Liver (tissue), 9 donors: ENCODE data around the gene TAS2R14. TPM values are rescaled to one million over a fixed set of nuclear protein-coding genes. Genes with fewer than 3 reads are reported as not detected.

Experiments
- DNase-seq: peaks from one replicate; pipeline ENCODE4 v3.0.0-alpha.2; 2017; ENCODE audit warnings: low spot score
- H3K27ac ChIP-seq, 2 donors: one replicate each; pipeline ENCODE4 v1.7.0; 2013; ENCODE audit warnings: inconsistent platforms in 2 of 2, low read length in 2 of 2, control low read depth in 1 of 2, low read depth in 1 of 2, mild to moderate bottlenecking in 1 of 2
- H3K27me3 ChIP-seq, 4 donors: one replicate each; pipeline versions ENCODE4 v1.6.1 to v1.7.0; 2013; ENCODE audit warnings: low read length in 3 of 4, inconsistent platforms in 1 of 4, mild to moderate bottlenecking in 1 of 4, moderate library complexity in 1 of 4; ENCODE audit not compliant: control insufficient read depth in 4 of 4, insufficient read depth in 4 of 4
- H3K36me3 ChIP-seq, 4 donors: one replicate each; pipeline versions ENCODE4 v1.6.1 to v1.7.0; 2013; ENCODE audit warnings: low read length in 3 of 4, mild to moderate bottlenecking in 3 of 4, low read depth in 1 of 4, moderate library complexity in 1 of 4; ENCODE audit not compliant: control insufficient read depth in 4 of 4, insufficient read depth in 3 of 4
- H3K4me1 ChIP-seq, 4 donors: one replicate each; pipeline versions ENCODE4 v1.6.1 to v1.7.0; 2013; ENCODE audit warnings: low read length in 3 of 4, mild to moderate bottlenecking in 3 of 4, moderate library complexity in 1 of 4; ENCODE audit not compliant: control insufficient read depth in 4 of 4, insufficient read depth in 4 of 4
- H3K4me3 ChIP-seq, 3 donors: one replicate each; pipeline versions ENCODE4 v1.6.1 to v1.7.0; 2013; ENCODE audit warnings: low read length in 3 of 3, control low read depth in 1 of 3, low read depth in 1 of 3, mild to moderate bottlenecking in 1 of 3
- H3K9ac ChIP-seq, 2 donors: one replicate each; pipeline ENCODE4 v1.7.0; 2013; ENCODE audit warnings: low read length in 2 of 2, mild to moderate bottlenecking in 2 of 2, moderate library complexity in 2 of 2, control low read depth in 1 of 2, low read depth in 1 of 2
- H3K9me3 ChIP-seq, 4 donors: one replicate each; pipeline versions ENCODE4 v1.6.1 to v1.7.0; 2013; ENCODE audit warnings: low read length in 3 of 4; ENCODE audit not compliant: control insufficient read depth in 4 of 4
- EGR1 ChIP-seq, 2 donors: IDR thresholded peaks; 2 replicates each; pipeline ENCODE4 v1.6.1; 2016 to 2018; ENCODE audit warnings: antibody characterized with exemption in 2 of 2, low read depth in 2 of 2
- FOXA1 ChIP-seq: IDR thresholded peaks from 2 replicates; pipeline ENCODE4 v1.6.1; 2016; ENCODE audit warnings: antibody characterized with exemption
- FOXA2 ChIP-seq: IDR thresholded peaks from 2 replicates; pipeline ENCODE4 v1.6.1; 2016; ENCODE audit warnings: antibody characterized with exemption
- GABPA ChIP-seq, 2 donors: IDR thresholded peaks in 1 of 2; conservative IDR thresholded peaks in 1 of 2; 2 replicates each; pipeline ENCODE4 v1.6.1; 2016; ENCODE audit warnings: antibody characterized with exemption in 2 of 2, mild to moderate bottlenecking in 1 of 2, moderate library complexity in 1 of 2
- HNF4A ChIP-seq, 2 donors: conservative IDR thresholded peaks; 2 replicates each; pipeline ENCODE4 v1.6.1; 2016; ENCODE audit warnings: antibody characterized with exemption in 2 of 2, mild to moderate bottlenecking in 2 of 2
- HNF4G ChIP-seq: IDR thresholded peaks from 2 replicates; pipeline ENCODE4 v1.6.1; 2016; ENCODE audit warnings: antibody characterized with exemption
- JUND ChIP-seq, 2 donors: IDR thresholded peaks; 2 replicates each; pipeline ENCODE4 v1.6.1; 2016; ENCODE audit warnings: antibody characterized with exemption in 2 of 2
- RAD21 ChIP-seq, 2 donors: IDR thresholded peaks; 2 replicates each; pipeline ENCODE4 v1.6.1; 2016; ENCODE audit warnings: antibody characterized with exemption in 2 of 2, mild to moderate bottlenecking in 2 of 2
- RXRA ChIP-seq, 2 donors: IDR thresholded peaks; 2 replicates each; pipeline ENCODE4 v1.6.1; 2017 to 2018; ENCODE audit warnings: antibody characterized with exemption in 2 of 2, mild to moderate bottlenecking in 1 of 2
- SP1 ChIP-seq: IDR thresholded peaks from 2 replicates; pipeline ENCODE4 v1.6.1; 2018; ENCODE audit warnings: antibody characterized with exemption, mild to moderate bottlenecking
- TAF1 ChIP-seq: conservative IDR thresholded peaks from 2 replicates; pipeline ENCODE4 v1.6.1; 2016; ENCODE audit warnings: antibody characterized with exemption, mild to moderate bottlenecking
- YY1 ChIP-seq: IDR thresholded peaks from 2 replicates; pipeline ENCODE4 v1.6.1; 2016; ENCODE audit warnings: antibody characterized with exemption, mild to moderate bottlenecking
- WGBS: extraction: QIAGEN DNeasy Blood & Tissue Kit; methylation state at CpG from one replicate; pipeline ENCODE4 v1.1.7; 2013; 5-methylcytosine and 5-hydroxymethylcytosine counted together
- polyA plus RNA-seq, 2 donors: library from polyadenylated mRNA; stranded (reverse) in 1 of 2; unstranded in 1 of 2; fragments of 200-250 nt in 1 of 2; fragments of >200 nt in 1 of 2; fragmentation: Nextera tagmentation in 1 of 2; extraction: Ambion mirVana in 1 of 2; gene quantifications; one replicate each; pipeline versions ENCODE4 v1.2.1 to v1.2.3, GENCODE V29; 2013 to 2015
- total RNA-seq, 2 donors: library from RNA; depleted of rRNA; stranded (reverse); fragments of >200 nt; gene quantifications; one replicate each; pipeline ENCODE4 v1.2.3, GENCODE V29; 2014
- TF ChIP-seq, protein P1 (sequence below): IDR thresholded peaks from 2 replicates; pipeline ENCODE4 v1.6.1; 2016; ENCODE audit warnings: antibody characterized with exemption, mild to moderate bottlenecking
- TF ChIP-seq, protein P2 (sequence below): IDR thresholded peaks from 2 replicates; pipeline ENCODE4 v1.6.1; 2016; ENCODE audit warnings: antibody characterized with exemption
- TF ChIP-seq, protein P3 (sequence below): IDR thresholded peaks from 2 replicates; pipeline ENCODE4 v1.6.1; 2016; ENCODE audit warnings: antibody characterized with exemption
- TF ChIP-seq, protein P4 (sequence below): fragments of 150-350 bp; IDR thresholded peaks from 2 replicates; pipeline ENCODE4 v1.5.1; 2017; ENCODE audit warnings: improper control_type of control experiment, low read depth, low read length; ENCODE audit not compliant: missing input control
- TF ChIP-seq, protein P5 (sequence below): IDR thresholded peaks from 2 replicates; pipeline ENCODE4 v1.6.1; 2016; ENCODE audit warnings: antibody characterized with exemption
- donor health status: healthy.
- donor health status: healthy.
- donor health status: healthy.
- donor health status: healthy.
- donor health status: healthy.

TAS2R14 gene
- total and polyA plus RNA-seq, 4 donors: 0.16 to 6.9 (median 1.5) TPM

DNA sequence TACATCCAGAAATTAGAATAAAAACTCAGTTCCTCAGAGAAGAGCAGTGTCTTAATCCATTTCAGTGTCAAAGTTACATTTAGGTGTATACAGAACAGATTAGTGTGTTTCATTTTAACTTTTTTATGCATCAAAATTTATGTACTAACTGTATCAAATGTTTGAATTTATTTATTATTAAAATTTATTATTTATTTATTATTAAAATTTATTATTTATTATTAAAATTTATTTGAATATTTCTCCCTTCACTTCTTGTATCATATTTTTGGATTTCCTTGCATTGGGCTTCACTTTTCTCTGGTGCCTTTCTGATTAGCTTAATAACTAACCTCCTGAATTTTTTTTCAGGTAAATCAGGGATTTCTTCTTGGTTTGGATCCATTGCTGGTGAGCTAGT is 2.3 kb upstream of the TAS2R14 start:
- TF ChIP-seq EGR1 (IDR thresholded peaks at IDR 0.05; ENCODE audit: low read depth in 2 of 2) (no peak), GABPA (IDR thresholded peaks at IDR 0.05 in 1 of 2, conservative IDR thresholded peaks at IDR 0.05 in 1 of 2) (no peak), FOXA1 (no peak), RXRA (IDR thresholded peaks at IDR 0.05) (no peak), SP1 (no peak), RAD21 (IDR thresholded peaks at IDR 0.05) (no peak), YY1 (no peak), HNF4A (conservative IDR thresholded peaks at IDR 0.05) (no peak), JUND (IDR thresholded peaks at IDR 0.05) (no peak)
- TF ChIP-seq, protein P1, sequence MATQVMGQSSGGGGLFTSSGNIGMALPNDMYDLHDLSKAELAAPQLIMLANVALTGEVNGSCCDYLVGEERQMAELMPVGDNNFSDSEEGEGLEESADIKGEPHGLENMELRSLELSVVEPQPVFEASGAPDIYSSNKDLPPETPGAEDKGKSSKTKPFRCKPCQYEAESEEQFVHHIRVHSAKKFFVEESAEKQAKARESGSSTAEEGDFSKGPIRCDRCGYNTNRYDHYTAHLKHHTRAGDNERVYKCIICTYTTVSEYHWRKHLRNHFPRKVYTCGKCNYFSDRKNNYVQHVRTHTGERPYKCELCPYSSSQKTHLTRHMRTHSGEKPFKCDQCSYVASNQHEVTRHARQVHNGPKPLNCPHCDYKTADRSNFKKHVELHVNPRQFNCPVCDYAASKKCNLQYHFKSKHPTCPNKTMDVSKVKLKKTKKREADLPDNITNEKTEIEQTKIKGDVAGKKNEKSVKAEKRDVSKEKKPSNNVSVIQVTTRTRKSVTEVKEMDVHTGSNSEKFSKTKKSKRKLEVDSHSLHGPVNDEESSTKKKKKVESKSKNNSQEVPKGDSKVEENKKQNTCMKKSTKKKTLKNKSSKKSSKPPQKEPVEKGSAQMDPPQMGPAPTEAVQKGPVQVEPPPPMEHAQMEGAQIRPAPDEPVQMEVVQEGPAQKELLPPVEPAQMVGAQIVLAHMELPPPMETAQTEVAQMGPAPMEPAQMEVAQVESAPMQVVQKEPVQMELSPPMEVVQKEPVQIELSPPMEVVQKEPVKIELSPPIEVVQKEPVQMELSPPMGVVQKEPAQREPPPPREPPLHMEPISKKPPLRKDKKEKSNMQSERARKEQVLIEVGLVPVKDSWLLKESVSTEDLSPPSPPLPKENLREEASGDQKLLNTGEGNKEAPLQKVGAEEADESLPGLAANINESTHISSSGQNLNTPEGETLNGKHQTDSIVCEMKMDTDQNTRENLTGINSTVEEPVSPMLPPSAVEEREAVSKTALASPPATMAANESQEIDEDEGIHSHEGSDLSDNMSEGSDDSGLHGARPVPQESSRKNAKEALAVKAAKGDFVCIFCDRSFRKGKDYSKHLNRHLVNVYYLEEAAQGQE: no peak
- TF ChIP-seq, protein P2, sequence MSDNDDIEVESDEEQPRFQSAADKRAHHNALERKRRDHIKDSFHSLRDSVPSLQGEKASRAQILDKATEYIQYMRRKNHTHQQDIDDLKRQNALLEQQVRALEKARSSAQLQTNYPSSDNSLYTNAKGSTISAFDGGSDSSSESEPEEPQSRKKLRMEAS: no peak
- TF ChIP-seq, protein P3, sequence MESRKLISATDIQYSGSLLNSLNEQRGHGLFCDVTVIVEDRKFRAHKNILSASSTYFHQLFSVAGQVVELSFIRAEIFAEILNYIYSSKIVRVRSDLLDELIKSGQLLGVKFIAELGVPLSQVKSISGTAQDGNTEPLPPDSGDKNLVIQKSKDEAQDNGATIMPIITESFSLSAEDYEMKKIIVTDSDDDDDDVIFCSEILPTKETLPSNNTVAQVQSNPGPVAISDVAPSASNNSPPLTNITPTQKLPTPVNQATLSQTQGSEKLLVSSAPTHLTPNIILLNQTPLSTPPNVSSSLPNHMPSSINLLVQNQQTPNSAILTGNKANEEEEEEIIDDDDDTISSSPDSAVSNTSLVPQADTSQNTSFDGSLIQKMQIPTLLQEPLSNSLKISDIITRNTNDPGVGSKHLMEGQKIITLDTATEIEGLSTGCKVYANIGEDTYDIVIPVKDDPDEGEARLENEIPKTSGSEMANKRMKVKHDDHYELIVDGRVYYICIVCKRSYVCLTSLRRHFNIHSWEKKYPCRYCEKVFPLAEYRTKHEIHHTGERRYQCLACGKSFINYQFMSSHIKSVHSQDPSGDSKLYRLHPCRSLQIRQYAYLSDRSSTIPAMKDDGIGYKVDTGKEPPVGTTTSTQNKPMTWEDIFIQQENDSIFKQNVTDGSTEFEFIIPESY: no peak
- no peak overlapping the region for H3K27ac ChIP-seq
- H3K36me3 ChIP-seq: no peaks in the 10 kb centered on the region
- H3K9ac ChIP-seq: no peak overlapping the region
- H3K27me3 ChIP-seq: no peaks in the 10 kb centered on the region
- no peaks in the 10 kb centered on the region for H3K9me3 ChIP-seq
- no peak for DNase-seq
- H3K4me3 ChIP-seq: no peak overlapping the region
- no peaks in the 10 kb centered on the region for H3K4me1 ChIP-seq

DNA sequence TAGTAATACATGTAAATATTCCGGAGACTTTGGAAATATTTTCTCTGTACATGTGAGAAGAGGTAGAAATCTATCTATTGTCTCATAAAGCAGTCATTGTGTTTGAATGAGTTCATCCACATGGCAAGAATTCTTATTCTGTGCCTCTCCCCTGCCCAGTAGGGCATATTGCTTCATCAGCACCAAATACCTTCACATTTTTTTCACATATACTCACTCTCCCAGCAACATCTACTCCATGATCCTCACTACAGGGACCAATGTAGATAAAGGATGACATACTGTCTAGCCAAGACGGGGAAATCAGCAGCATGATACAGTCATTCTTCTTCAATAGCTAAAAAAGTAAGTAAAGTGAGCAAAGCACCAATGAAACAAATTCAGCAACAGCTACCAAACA is 1.3 kb upstream of the TAS2R14 start:
- DNase-seq: no peak
- no peaks in the 10 kb centered on the region for H3K4me1 ChIP-seq
- H3K27ac ChIP-seq: no peak overlapping the region
- H3K36me3 ChIP-seq: no peaks in the 10 kb centered on the region
- H3K27me3 ChIP-seq: no peaks in the 10 kb centered on the region
- H3K9ac ChIP-seq: no peak overlapping the region
- 97% methylated on average over 2 of the region's 2 CpGs for WGBS
- H3K9me3 ChIP-seq: no peaks in the 10 kb centered on the region
- TF ChIP-seq YY1 (no peak), TAF1 (no peak), RXRA (IDR thresholded peaks at IDR 0.05) (no peak), FOXA1 (no peak), FOXA2 (no peak), HNF4A (conservative IDR thresholded peaks at IDR 0.05) (no peak), JUND (IDR thresholded peaks at IDR 0.05) (no peak), SP1 (no peak), RAD21 (IDR thresholded peaks at IDR 0.05) (no peak), HNF4G (no peak), EGR1 (IDR thresholded peaks at IDR 0.05; ENCODE audit: low read depth in 2 of 2) (no peak)
- TF ChIP-seq, protein P4, sequence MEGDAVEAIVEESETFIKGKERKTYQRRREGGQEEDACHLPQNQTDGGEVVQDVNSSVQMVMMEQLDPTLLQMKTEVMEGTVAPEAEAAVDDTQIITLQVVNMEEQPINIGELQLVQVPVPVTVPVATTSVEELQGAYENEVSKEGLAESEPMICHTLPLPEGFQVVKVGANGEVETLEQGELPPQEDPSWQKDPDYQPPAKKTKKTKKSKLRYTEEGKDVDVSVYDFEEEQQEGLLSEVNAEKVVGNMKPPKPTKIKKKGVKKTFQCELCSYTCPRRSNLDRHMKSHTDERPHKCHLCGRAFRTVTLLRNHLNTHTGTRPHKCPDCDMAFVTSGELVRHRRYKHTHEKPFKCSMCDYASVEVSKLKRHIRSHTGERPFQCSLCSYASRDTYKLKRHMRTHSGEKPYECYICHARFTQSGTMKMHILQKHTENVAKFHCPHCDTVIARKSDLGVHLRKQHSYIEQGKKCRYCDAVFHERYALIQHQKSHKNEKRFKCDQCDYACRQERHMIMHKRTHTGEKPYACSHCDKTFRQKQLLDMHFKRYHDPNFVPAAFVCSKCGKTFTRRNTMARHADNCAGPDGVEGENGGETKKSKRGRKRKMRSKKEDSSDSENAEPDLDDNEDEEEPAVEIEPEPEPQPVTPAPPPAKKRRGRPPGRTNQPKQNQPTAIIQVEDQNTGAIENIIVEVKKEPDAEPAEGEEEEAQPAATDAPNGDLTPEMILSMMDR: no peak
- TF ChIP-seq, protein P1: no peak
- TF ChIP-seq, protein P3: no peak
- TF ChIP-seq, protein P5, sequence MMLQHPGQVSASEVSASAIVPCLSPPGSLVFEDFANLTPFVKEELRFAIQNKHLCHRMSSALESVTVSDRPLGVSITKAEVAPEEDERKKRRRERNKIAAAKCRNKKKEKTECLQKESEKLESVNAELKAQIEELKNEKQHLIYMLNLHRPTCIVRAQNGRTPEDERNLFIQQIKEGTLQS: no peak
- TF ChIP-seq, protein P2: no peak
- H3K4me3 ChIP-seq: no peak overlapping the region
